Peyer's patch (tissue), 4 donors: Measurements from ENCODE around the gene PMM2. TPM values are rescaled to one million over a fixed set of nuclear protein-coding genes. Genes with fewer than 3 reads are reported as not detected.

ENCODE experiments used
- DNase-seq, 3 donors: peaks; one replicate each; pipeline ENCODE4 v3.0.0-alpha.2; 2017 to 2019
- H3K27ac ChIP-seq, 4 donors: fragments of 200-600 bp; sonication (generic); one replicate each; pipeline ENCODE4 v1.5.1; 2016 to 2019
- H3K27me3 ChIP-seq, 2 donors: fragments of 200-600 bp; sonication (generic); one replicate each; pipeline ENCODE4 v1.5.1; 2019
- H3K36me3 ChIP-seq, 3 donors: fragments of 200-600 bp; sonication (generic); one replicate each; pipeline ENCODE4 v1.5.1; 2016 to 2019
- H3K4me1 ChIP-seq, 4 donors: fragments of 200-600 bp; sonication (generic); one replicate each; pipeline ENCODE4 v1.5.1; 2016 to 2019
- H3K4me3 ChIP-seq, 4 donors: fragments of 200-600 bp; sonication (generic); 1 replicate in 3 of 4; 2 replicates in 1 of 4; pipeline ENCODE4 v1.5.1; 2016 to 2019; ENCODE audit warnings: mild to moderate bottlenecking in 1 of 4
- H3K9me3 ChIP-seq, 4 donors: fragments of 200-600 bp; sonication (generic); one replicate each; pipeline ENCODE4 v1.5.1; 2016 to 2019; ENCODE audit warnings: mild to moderate bottlenecking in 1 of 4
- CTCF ChIP-seq, 6 experiments: fragments of 450-650 bp in 4 of 6; fragments of 200-600 bp in 2 of 6; sonication (generic) in 1 of 6; IDR thresholded peaks; one replicate each; pipeline ENCODE4 v1.5.1; 2017 to 2019; ENCODE audit warnings: antibody characterized with exemption in 6 of 6, mild to moderate bottlenecking in 3 of 6, moderate library complexity in 1 of 6
- POLR2A ChIP-seq, 2 donors: fragments of 450-650 bp; IDR thresholded peaks; one replicate each; pipeline ENCODE4 v1.5.1; 2017; ENCODE audit warnings: antibody characterized with exemption in 2 of 2, mild to moderate bottlenecking in 2 of 2, moderate library complexity in 2 of 2
- total RNA-seq, 4 donors: library from RNA; depleted of rRNA; stranded (reverse); fragments of >200 nt; gene quantifications; one replicate each; pipeline ENCODE4 v1.1.0, GENCODE V29; 2016

Gene PMM2
- total RNA-seq, 4 donors from 2014 or later, result 49.5 to 84.2 (median 82.3) TPM

- TF ChIP-seq CTCF (IDR thresholded peaks at IDR 0.05), result no peak
- TF ChIP-seq POLR2A (IDR thresholded peaks at IDR 0.05), result no peak
- no peak overlapping the region for H3K27ac ChIP-seq
- DNase-seq, result no peak
- H3K4me3 ChIP-seq, result no peak overlapping the region
- H3K27me3 ChIP-seq, result no peaks in the 10 kb centered on the region
- no peaks in the 10 kb centered on the region for H3K4me1 ChIP-seq
- no peaks in the 10 kb centered on the region for H3K36me3 ChIP-seq
- no peaks in the 10 kb centered on the region for H3K9me3 ChIP-seq
These were observed 39.6 kb upstream of the PMM2 start for GRCh38 chr16:8758022-8758421.

- no peak overlapping the region for H3K27ac ChIP-seq
- no peaks in the 10 kb centered on the region for H3K27me3 ChIP-seq
- H3K4me1 ChIP-seq, result no peaks in the 10 kb centered on the region
- TF ChIP-seq CTCF (IDR thresholded peaks at IDR 0.05), result no peak
- TF ChIP-seq POLR2A (IDR thresholded peaks at IDR 0.05), result no peak
- no peaks in the 10 kb centered on the region for H3K9me3 ChIP-seq
- H3K4me3 ChIP-seq, result no peak overlapping the region
- DNase-seq, result no peak
- H3K36me3 ChIP-seq, result no peaks in the 10 kb centered on the region
These were observed 37.6 kb upstream of the PMM2 start for GRCh38 chr16:8760021-8760420.

GRCh38 chr16:8761078-8761477 lies 36.6 kb upstream of the PMM2 start:
- no peaks in the 10 kb centered on the region for H3K27me3 ChIP-seq
- H3K4me1 ChIP-seq, result no peaks in the 10 kb centered on the region
- H3K9me3 ChIP-seq, result no peaks in the 10 kb centered on the region
- no peak for DNase-seq
- no peak overlapping the region for H3K4me3 ChIP-seq
- H3K27ac ChIP-seq, result no peak overlapping the region
- no peaks in the 10 kb centered on the region for H3K36me3 ChIP-seq
- TF ChIP-seq CTCF (IDR thresholded peaks at IDR 0.05), result no peak
- no peak for TF ChIP-seq POLR2A (IDR thresholded peaks at IDR 0.05)

- TF ChIP-seq CTCF (IDR thresholded peaks at IDR 0.05) (no peak), POLR2A (IDR thresholded peaks at IDR 0.05) (no peak)
- H3K27me3 ChIP-seq, result no peaks in the 10 kb centered on the region
- no peaks in the 10 kb centered on the region for H3K4me1 ChIP-seq
- DNase-seq, result no peak
- no peaks in the 10 kb centered on the region for H3K9me3 ChIP-seq
- H3K4me3 ChIP-seq, result no peak overlapping the region
- no peak overlapping the region for H3K27ac ChIP-seq
- peaks cover 0 to 6% (median 0%) of the 10 kb centered on the region in 3 donors for H3K36me3 ChIP-seq
These were observed 35.4 kb upstream of the PMM2 start for GRCh38 chr16:8762254-8762653.

- Histone ChIP-seq H3K27ac (no peak overlapping the region), H3K4me1 (no peaks in the 10 kb centered on the region), H3K4me3 (no peak overlapping the region), H3K27me3 (no peaks in the 10 kb centered on the region), H3K9me3 (no peaks in the 10 kb centered on the region), H3K36me3 (peaks cover 0 to 10% (median 0%) of the 10 kb centered on the region in 3 donors)
- no peak for DNase-seq
- TF ChIP-seq POLR2A (IDR thresholded peaks at IDR 0.05) (no peak), CTCF (IDR thresholded peaks at IDR 0.05) (no peak)
These were observed 34.6 kb upstream of the PMM2 start for GRCh38 chr16:8763083-8763482.

- Histone ChIP-seq H3K27me3 (no peaks in the 10 kb centered on the region), H3K4me3 (no peak overlapping the region), H3K27ac (no peak overlapping the region), H3K36me3 (peaks cover 0 to 18% (median 0%) of the 10 kb centered on the region in 3 donors), H3K9me3 (no peaks in the 10 kb centered on the region), H3K4me1 (no peaks in the 10 kb centered on the region)
- TF ChIP-seq CTCF (IDR thresholded peaks at IDR 0.05), result no peak
- TF ChIP-seq POLR2A (IDR thresholded peaks at IDR 0.05), result no peak
- no peak for DNase-seq
These were observed 33.7 kb upstream of the PMM2 start for GRCh38 chr16:8763899-8764298.
